Measurements from ENCODE around the gene AP4S1.
"Not testable (repeated sequence)": the region's sequence is repeated elsewhere in the genome, so short reads cannot be mapped to it uniquely, and the experiment has no call there.

The AP4S1 gene

DNA sequence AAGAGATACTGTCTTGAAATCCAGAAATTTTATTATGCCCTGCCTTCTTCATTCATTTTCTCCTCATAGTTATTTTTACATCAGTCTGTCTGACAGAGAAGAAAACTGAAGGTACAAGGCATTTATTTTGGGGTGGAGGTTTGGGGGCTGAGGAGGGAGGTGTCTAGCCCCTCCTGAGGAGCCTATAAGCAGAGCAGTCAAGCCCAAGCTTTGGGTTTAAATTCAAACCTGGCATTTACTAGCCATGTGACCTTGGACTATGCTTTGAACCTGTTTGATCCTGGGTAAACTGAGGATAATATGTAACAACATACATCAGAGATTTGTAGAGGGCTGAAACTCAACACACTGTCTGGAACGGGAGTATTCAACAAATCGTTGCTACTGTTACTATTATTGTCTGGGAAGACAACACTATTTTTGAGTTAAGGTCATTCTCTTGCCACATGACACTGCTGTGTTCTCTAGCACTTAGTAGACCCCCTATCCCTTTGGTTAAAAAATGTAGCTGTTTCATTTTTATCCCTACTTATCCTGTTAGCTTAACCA lies 66.8 kb downstream of the AP4S1 start:
- DNase-seq (ENCODE audit: extremely low read depth, low read depth): no peak
- TF ChIP-seq CTCF (IDR thresholded peaks at IDR 0.05; ENCODE audit: low read depth, low read length): no peak

DNA sequence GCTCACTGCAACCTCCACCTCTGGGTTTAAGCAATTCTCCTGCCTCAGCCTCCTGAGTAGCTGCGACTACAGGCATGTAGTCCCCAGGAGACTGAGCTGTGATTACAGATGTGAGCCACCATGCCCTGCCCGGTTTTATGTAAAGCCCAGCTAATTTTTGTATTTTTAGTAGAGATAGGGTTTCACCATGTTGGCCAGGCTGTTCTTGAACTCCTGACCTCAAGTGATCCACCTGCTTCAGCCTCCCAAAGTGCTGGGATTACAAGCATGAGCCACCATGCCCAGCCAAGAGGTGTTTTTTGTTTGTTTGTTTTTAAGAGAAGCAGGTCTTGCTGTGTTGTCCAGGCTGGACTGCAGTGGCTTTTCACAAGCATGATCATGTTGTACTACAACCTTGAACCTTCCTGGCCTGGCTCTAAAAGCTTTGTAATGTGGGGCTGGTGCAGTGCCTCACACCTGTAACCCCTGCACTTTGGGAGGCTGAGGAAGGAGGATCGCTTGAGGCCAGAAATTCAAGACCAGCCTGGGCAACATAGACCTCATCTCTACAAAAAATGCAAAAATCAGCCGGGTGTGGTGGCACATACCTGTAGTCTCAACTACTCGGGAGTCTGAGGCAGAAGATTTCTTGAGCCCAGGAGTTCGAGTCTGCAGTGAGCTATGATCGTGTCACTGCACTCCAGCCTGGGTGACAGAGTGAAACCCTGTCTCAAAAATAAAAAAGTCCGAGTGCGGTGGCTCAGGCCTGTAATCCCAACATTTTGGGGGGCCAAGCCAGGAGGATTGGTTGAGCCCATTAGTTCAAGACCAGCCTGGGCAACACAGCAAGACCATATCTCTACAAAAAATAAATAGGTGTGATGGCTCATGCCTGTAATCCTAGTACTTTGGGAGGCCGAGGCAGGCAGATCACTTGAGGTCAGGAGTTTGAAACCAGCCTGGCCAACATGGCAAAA lies 68.7 kb downstream of the AP4S1 start:
- DNase-seq (ENCODE audit: extremely low read depth, low read depth): not testable (repeated sequence)

- not testable (repeated sequence) for DNase-seq (ENCODE audit: extremely low read depth, low read depth)
Measured at GRCh38 chr14:31095817-31096216, 70.4 kb downstream of the AP4S1 start.

DNA sequence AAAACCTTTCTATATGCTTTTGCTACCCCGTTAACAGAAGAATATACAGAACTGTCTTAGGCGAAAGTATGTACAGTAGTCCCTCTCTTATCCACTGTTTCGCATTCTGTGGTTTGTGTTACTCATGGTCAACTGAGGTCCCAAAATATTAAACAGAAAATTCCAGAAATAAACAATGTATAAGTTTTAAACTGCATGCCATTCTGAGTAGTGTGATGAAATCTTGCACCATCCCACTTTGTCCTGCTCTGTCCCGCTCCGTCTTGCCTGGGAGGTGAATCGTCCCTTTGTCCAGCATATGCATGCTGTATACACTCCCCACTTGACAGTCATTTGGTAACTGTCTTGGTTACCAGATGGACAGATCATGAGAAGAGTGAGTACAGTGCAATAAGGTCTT lies 70.8 kb downstream of the AP4S1 start:
- TF ChIP-seq CTCF (IDR thresholded peaks at IDR 0.05; ENCODE audit: low read depth, low read length): no peak
- no peak for DNase-seq (ENCODE audit: extremely low read depth, low read depth)

DNA sequence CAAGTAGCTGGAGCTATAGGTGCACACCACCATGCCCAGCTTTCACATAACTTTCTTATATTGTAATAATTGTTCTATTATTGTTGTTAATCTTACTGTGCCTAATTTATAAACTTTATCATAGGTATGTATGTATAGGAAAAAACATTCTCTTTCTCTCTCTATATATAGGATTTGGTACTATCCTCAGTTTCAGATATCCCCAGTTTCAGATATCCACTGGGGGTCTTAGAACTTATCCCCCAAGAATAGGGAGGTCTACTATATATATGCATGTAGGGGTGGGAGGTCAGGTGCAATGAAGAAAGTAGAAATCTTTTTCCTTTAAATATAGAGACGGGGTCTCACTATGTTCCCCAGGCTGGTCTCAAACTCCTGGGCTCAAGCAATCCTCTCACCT lies 71.6 kb downstream of the AP4S1 start:
- no peak for TF ChIP-seq CTCF (IDR thresholded peaks at IDR 0.05; ENCODE audit: low read depth, low read length)
- no peak for DNase-seq (ENCODE audit: extremely low read depth, low read depth)

DNA sequence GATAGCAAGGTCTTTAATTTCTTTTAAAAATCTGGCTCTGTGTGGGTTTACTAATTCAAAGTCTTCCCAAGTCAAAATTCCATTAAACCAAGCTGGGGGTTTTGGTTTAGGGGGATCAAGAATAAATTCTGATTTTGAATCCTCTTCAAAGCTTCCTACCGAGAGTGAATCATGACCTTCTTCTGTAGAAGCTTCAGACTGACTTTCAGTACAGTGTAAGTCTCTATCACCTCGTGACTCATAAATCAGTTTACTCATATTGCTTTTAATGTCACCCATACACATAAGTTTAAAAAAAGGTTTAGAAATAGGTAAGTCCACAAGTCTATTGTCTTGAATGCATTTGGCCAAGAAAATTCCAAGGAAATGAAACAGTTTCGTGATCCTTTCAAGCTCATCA lies 81.3 kb downstream of the AP4S1 start:
- TF ChIP-seq CTCF (IDR thresholded peaks at IDR 0.05; ENCODE audit: low read depth, low read length): no peak
- no peak for DNase-seq (ENCODE audit: extremely low read depth, low read depth)

- no peak for DNase-seq (ENCODE audit: extremely low read depth, low read depth)
- TF ChIP-seq CTCF (IDR thresholded peaks at IDR 0.05; ENCODE audit: low read depth, low read length): no peak
Measured at GRCh38 chr14:31109257-31109656, 83.8 kb downstream of the AP4S1 start.

DNA sequence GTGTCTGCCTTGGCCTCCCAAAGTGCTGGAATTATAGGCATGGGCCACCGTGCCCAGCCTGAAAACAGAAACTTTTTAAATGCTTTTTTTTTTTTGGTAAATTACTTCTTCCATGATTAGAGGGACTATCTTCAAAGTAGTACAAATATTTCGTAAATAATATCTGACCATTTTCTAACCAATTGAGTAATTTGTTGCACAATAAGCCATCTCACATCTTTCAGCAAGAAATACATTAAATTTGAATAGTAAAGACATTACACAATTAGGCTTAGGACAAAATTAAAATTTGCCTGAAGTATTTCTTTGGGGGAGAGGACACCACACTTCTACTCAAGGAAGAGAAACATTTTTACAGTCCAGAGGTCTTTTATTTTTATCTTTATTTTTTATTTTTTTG lies 85.4 kb downstream of the AP4S1 start:
- no peak for TF ChIP-seq CTCF (IDR thresholded peaks at IDR 0.05; ENCODE audit: low read depth, low read length)
- no peak for DNase-seq (ENCODE audit: extremely low read depth, low read depth)
